RWPE2 (cell line): ENCODE measurements around the gene CFAP57.
A peak's percentile ranks its signal among the peaks of the same experiment; 100 is the strongest.

ENCODE experiments used
- ATAC-seq: fragments of 200-7000 bp; cut with Tn5 transposase; 3 replicates; pipeline ENCODE4 v1.9.1; 2021; ENCODE audit warnings: low read depth
- DNase-seq: peaks from one replicate; pipeline ENCODE4 v3.0.0-alpha.2; 2020; ENCODE audit warnings: low spot score
- H3K27ac ChIP-seq: fragments of 450-650 bp; 2 replicates; pipeline ENCODE4 v1.5.1; 2017; ENCODE audit warnings: mild to moderate bottlenecking; ENCODE audit not compliant: poor library complexity, severe bottlenecking
- H3K27me3 ChIP-seq: fragments of 250-450 bp; sonication (Bioruptor Pico); 2 replicates; pipeline ENCODE4 v1.5.1; 2021; ENCODE audit warnings: mild to moderate bottlenecking, moderate library complexity; ENCODE audit not compliant: insufficient read depth, poor library complexity, severe bottlenecking
- H3K36me3 ChIP-seq: fragments of 250-450 bp; sonication (Bioruptor Pico); 2 replicates; pipeline ENCODE4 v1.5.1; 2020; ENCODE audit warnings: low read depth, mild to moderate bottlenecking, moderate library complexity
- H3K4me1 ChIP-seq: fragments of 250-450 bp; sonication (Bioruptor Pico); 2 replicates; pipeline ENCODE4 v1.5.1; 2021; ENCODE audit warnings: mild to moderate bottlenecking, moderate library complexity; ENCODE audit not compliant: insufficient read depth, poor library complexity, severe bottlenecking
- H3K4me3 ChIP-seq: fragments of 250-450 bp; sonication (Bioruptor Pico); 2 replicates; pipeline ENCODE4 v1.5.1; 2021; ENCODE audit warnings: mild to moderate bottlenecking, moderate library complexity; ENCODE audit not compliant: severe bottlenecking
- H3K9me3 ChIP-seq: fragments of 250-450 bp; sonication (Bioruptor Pico); 2 replicates; pipeline ENCODE4 v1.5.1; 2021; ENCODE audit warnings: mild to moderate bottlenecking, moderate library complexity; ENCODE audit not compliant: severe bottlenecking
- CTCF ChIP-seq: fragments of 450-650 bp; IDR thresholded peaks from one replicate; pipeline ENCODE4 v1.5.1; 2017; ENCODE audit warnings: mild to moderate bottlenecking, moderate library complexity; ENCODE audit not compliant: poor library complexity, severe bottlenecking

CFAP57 gene

GRCh38 chr1:43152866-43153265 lies 19.3 kb upstream of the CFAP57 start:
- Histone ChIP-seq H3K4me3 (no peak overlapping the region), H3K36me3 (no peaks in the 10 kb centered on the region), H3K27ac (peak overlapping the region; percentile 34), H3K27me3 (no peaks in the 10 kb centered on the region), H3K9me3 (no peaks in the 10 kb centered on the region), H3K4me1 (peaks cover 17% of the 10 kb centered on the region)
- no peak for TF ChIP-seq CTCF
- DNase-seq (no peak), ATAC-seq (peak; percentile 96)

- no peak for TF ChIP-seq CTCF
- Histone ChIP-seq H3K4me3 (no peak overlapping the region), H3K27ac (peak overlapping the region; percentile 34), H3K4me1 (peaks cover 17% of the 10 kb centered on the region), H3K27me3 (no peaks in the 10 kb centered on the region), H3K9me3 (no peaks in the 10 kb centered on the region), H3K36me3 (no peaks in the 10 kb centered on the region)
- ATAC-seq: no peak
- DNase-seq: no peak
These were observed 18.7 kb upstream of the CFAP57 start for GRCh38 chr1:43153443-43153842.

- Histone ChIP-seq H3K36me3 (no peaks in the 10 kb centered on the region), H3K4me3 (no peak overlapping the region), H3K27me3 (no peaks in the 10 kb centered on the region), H3K9me3 (no peaks in the 10 kb centered on the region), H3K27ac (no peak overlapping the region), H3K4me1 (peaks cover 17% of the 10 kb centered on the region)
- no peak for TF ChIP-seq CTCF
- no peak for DNase-seq
- no peak for ATAC-seq
These were observed 16.1 kb upstream of the CFAP57 start for GRCh38 chr1:43156026-43156425.

GRCh38 chr1:43165162-43165561 lies 7.0 kb upstream of the CFAP57 start:
- H3K9me3 ChIP-seq: no peaks in the 10 kb centered on the region
- H3K4me1 ChIP-seq: no peaks in the 10 kb centered on the region
- no peak overlapping the region for H3K27ac ChIP-seq
- H3K27me3 ChIP-seq: no peaks in the 10 kb centered on the region
- peaks cover 76% of the 10 kb centered on the region for H3K36me3 ChIP-seq
- no peak for DNase-seq
- H3K4me3 ChIP-seq: no peak overlapping the region
- no peak for ATAC-seq
- TF ChIP-seq CTCF: no peak

GRCh38 chr1:43165765-43166164 lies 6.4 kb upstream of the CFAP57 start:
- H3K4me1 ChIP-seq: peaks cover 5% of the 10 kb centered on the region
- ATAC-seq (no peak), DNase-seq (no peak)
- no peaks in the 10 kb centered on the region for H3K9me3 ChIP-seq
- no peak overlapping the region for H3K4me3 ChIP-seq
- no peak for TF ChIP-seq CTCF
- peaks cover 82% of the 10 kb centered on the region for H3K36me3 ChIP-seq
- H3K27ac ChIP-seq: no peak overlapping the region
- H3K27me3 ChIP-seq: no peaks in the 10 kb centered on the region
